ENCODE measurements around the gene FAM120AOS. TPM values are rescaled to one million over a fixed set of nuclear protein-coding genes. Genes with fewer than 3 reads are reported as not detected.

FAM120AOS gene
- 40.6 and 41.6 TPM in 2 replicates for polyA plus RNA-seq (2013)

- Histone ChIP-seq H3K79me1 (ENCODE audit: low read length) (peaks cover 16% of the 10 kb centered on the region), H2AK5ac (ENCODE audit: low read length) (peak within 1 kb of the TSS; percentile 76), H3K36me3 (ENCODE audit: control insufficient read depth in 1 of 2, insufficient read depth in 2 of 2, low read length in 2 of 2) (peaks cover under 1% of the 10 kb centered on the region in 2 experiments), H2BK120ac (ENCODE audit: insufficient read depth, low read length, poor library complexity) (peak within 1 kb of the TSS; percentile 96), H3K4me1 (ENCODE audit: control insufficient read depth in 1 of 2, insufficient read depth in 2 of 2, low read length in 2 of 2) (peaks cover 0 to 2% of the 10 kb centered on the region in 2 experiments), H3K4me3 (ENCODE audit: low read depth, low read length) (peak within 1 kb of the TSS; percentile 99), H3K18ac (ENCODE audit: low read length) (peak within 1 kb of the TSS; percentile 96), H3K27ac (ENCODE audit: low read depth, low read length) (peak within 1 kb of the TSS; percentile 94), H3K14ac (ENCODE audit: low read length) (peak within 1 kb of the TSS; percentile 96), H4K12ac (ENCODE audit: low read depth, low read length) (peak within 1 kb of the TSS; percentile 86), H2BK5ac (ENCODE audit: low read depth, low read length, poor library complexity) (peak within 1 kb of the TSS; percentile 91), H3K9ac (ENCODE audit: low read length) (peak within 1 kb of the TSS; percentile 87), H3K79me2 (ENCODE audit: control insufficient read depth, insufficient read depth, low read length, poor library complexity) (peaks cover 19% of the 10 kb centered on the region), H3K4me2 (ENCODE audit: low read length) (peak within 1 kb of the TSS; percentile 92), H2BK12ac (ENCODE audit: low read length) (no peak within 1 kb of the TSS), H4K91ac (ENCODE audit: low read depth, low read length) (peak within 1 kb of the TSS; percentile 99), H3K9me3 (ENCODE audit: insufficient read depth, low read depth, low read length) (no peaks in the 10 kb centered on the region), H2AFZ (ENCODE audit: insufficient read depth, low read length, poor library complexity) (peak within 1 kb of the TSS; percentile 49), H4K8ac (ENCODE audit: low read depth, low read length) (peak within 1 kb of the TSS; percentile 95), H3K27me3 (ENCODE audit: insufficient read depth, low read length) (no peaks in the 10 kb centered on the region), H3K23ac (ENCODE audit: low read length) (no peak within 1 kb of the TSS), H3K4ac (ENCODE audit: low read depth, low read length) (peak within 1 kb of the TSS; percentile 97)
- DNase-seq = peak; percentile 91 to 92
- WGBS (ENCODE audit: extremely low coverage, insufficient coverage, insufficient read length) = no CpG with 5 or more reads among the region's 34 CpGs
Observed at GRCh38 chr9:93453047-93453914, at the start of gene FAM120AOS. FAM120AOS (minus strand) TSS chr9:93453581; CDS start chr9:93452709, 872 bp downstream.

GRCh38 chr9:93501406-93501805, 48.0 kb upstream of the FAM120AOS start:
- Histone ChIP-seq H3K4me1 (ENCODE audit: control insufficient read depth in 1 of 2, insufficient read depth in 2 of 2, low read length in 2 of 2) (peaks cover 0 to 1% of the 10 kb centered on the region in 2 experiments), H3K79me1 (ENCODE audit: low read length) (no peaks in the 10 kb centered on the region), H3K4me3 (ENCODE audit: low read depth, low read length) (no peak overlapping the region), H3K27ac (ENCODE audit: low read depth, low read length) (no peak overlapping the region), H3K4me2 (ENCODE audit: low read length) (no peak overlapping the region), H4K91ac (ENCODE audit: low read depth, low read length) (no peak overlapping the region), H3K9me3 (ENCODE audit: insufficient read depth, low read depth, low read length) (no peaks in the 10 kb centered on the region), H3K27me3 (ENCODE audit: insufficient read depth, low read length) (no peaks in the 10 kb centered on the region), H3K18ac (ENCODE audit: low read length) (no peak overlapping the region), H2BK5ac (ENCODE audit: low read depth, low read length, poor library complexity) (no peak overlapping the region), H3K14ac (ENCODE audit: low read length) (no peak overlapping the region), H2BK120ac (ENCODE audit: insufficient read depth, low read length, poor library complexity) (no peak overlapping the region), H2AFZ (ENCODE audit: insufficient read depth, low read length, poor library complexity) (no peak overlapping the region), H2AK5ac (ENCODE audit: low read length) (no peak overlapping the region), H3K36me3 (ENCODE audit: control insufficient read depth in 1 of 2, insufficient read depth in 2 of 2, low read length in 2 of 2) (peaks cover 21 to 34% of the 10 kb centered on the region in 2 experiments), H4K8ac (ENCODE audit: low read depth, low read length) (no peak overlapping the region), H2BK12ac (ENCODE audit: low read length) (no peak overlapping the region), H4K12ac (ENCODE audit: low read depth, low read length) (no peak overlapping the region), H3K4ac (ENCODE audit: low read depth, low read length) (no peak overlapping the region), H3K23ac (ENCODE audit: low read length) (no peak overlapping the region), H3K79me2 (ENCODE audit: control insufficient read depth, insufficient read depth, low read length, poor library complexity) (no peaks in the 10 kb centered on the region), H3K9ac (ENCODE audit: low read length) (no peak overlapping the region)
- DNase-seq = peak; percentile 40 to 64
- WGBS (ENCODE audit: extremely low coverage, insufficient coverage, insufficient read length) = no CpG with 5 or more reads among the region's 4 CpGs

- Histone ChIP-seq H3K9me3 (ENCODE audit: insufficient read depth, low read depth, low read length) (no peaks in the 10 kb centered on the region), H3K18ac (ENCODE audit: low read length) (no peak overlapping the region), H3K4me2 (ENCODE audit: low read length) (no peak overlapping the region), H3K27ac (ENCODE audit: low read depth, low read length) (no peak overlapping the region), H2BK120ac (ENCODE audit: insufficient read depth, low read length, poor library complexity) (no peak overlapping the region), H3K4me1 (ENCODE audit: control insufficient read depth in 1 of 2, insufficient read depth in 2 of 2, low read length in 2 of 2) (peaks cover 0 to 1% of the 10 kb centered on the region in 2 experiments), H3K79me2 (ENCODE audit: control insufficient read depth, insufficient read depth, low read length, poor library complexity) (no peaks in the 10 kb centered on the region), H2AK5ac (ENCODE audit: low read length) (no peak overlapping the region), H3K14ac (ENCODE audit: low read length) (no peak overlapping the region), H3K23ac (ENCODE audit: low read length) (no peak overlapping the region), H4K91ac (ENCODE audit: low read depth, low read length) (no peak overlapping the region), H4K12ac (ENCODE audit: low read depth, low read length) (no peak overlapping the region), H3K4ac (ENCODE audit: low read depth, low read length) (no peak overlapping the region), H3K36me3 (ENCODE audit: control insufficient read depth in 1 of 2, insufficient read depth in 2 of 2, low read length in 2 of 2) (peaks cover 22 to 36% of the 10 kb centered on the region in 2 experiments), H3K9ac (ENCODE audit: low read length) (no peak overlapping the region), H3K79me1 (ENCODE audit: low read length) (no peaks in the 10 kb centered on the region), H3K4me3 (ENCODE audit: low read depth, low read length) (no peak overlapping the region), H2AFZ (ENCODE audit: insufficient read depth, low read length, poor library complexity) (no peak overlapping the region), H2BK12ac (ENCODE audit: low read length) (no peak overlapping the region), H4K8ac (ENCODE audit: low read depth, low read length) (no peak overlapping the region), H2BK5ac (ENCODE audit: low read depth, low read length, poor library complexity) (no peak overlapping the region), H3K27me3 (ENCODE audit: insufficient read depth, low read length) (no peaks in the 10 kb centered on the region)
- no peak for DNase-seq
- WGBS (ENCODE audit: extremely low coverage, insufficient coverage, insufficient read length) = no CpG with 5 or more reads among the region's 4 CpGs
Observed at GRCh38 chr9:93500571-93501298, 47.4 kb upstream of the FAM120AOS start.

- no peaks in the 10 kb centered on the region for H3K79me1 ChIP-seq (ENCODE audit: low read length)
- H3K9ac ChIP-seq (ENCODE audit: low read length) = no peak overlapping the region
- H3K4me1 ChIP-seq (ENCODE audit: control insufficient read depth in 1 of 2, insufficient read depth in 2 of 2, low read length in 2 of 2) = peaks cover 0 to 1% of the 10 kb centered on the region in 2 experiments
- H2BK5ac ChIP-seq (ENCODE audit: low read depth, low read length, poor library complexity) = no peak overlapping the region
- H2BK12ac ChIP-seq (ENCODE audit: low read length) = no peak overlapping the region
- no peak overlapping the region for H3K14ac ChIP-seq (ENCODE audit: low read length)
- H3K27ac ChIP-seq (ENCODE audit: low read depth, low read length) = no peak overlapping the region
- no peak overlapping the region for H3K4me2 ChIP-seq (ENCODE audit: low read length)
- no peak overlapping the region for H3K18ac ChIP-seq (ENCODE audit: low read length)
- H3K9me3 ChIP-seq (ENCODE audit: insufficient read depth, low read depth, low read length) = no peaks in the 10 kb centered on the region
- H2BK120ac ChIP-seq (ENCODE audit: insufficient read depth, low read length, poor library complexity) = no peak overlapping the region
- H3K27me3 ChIP-seq (ENCODE audit: insufficient read depth, low read length) = no peaks in the 10 kb centered on the region
- WGBS (ENCODE audit: extremely low coverage, insufficient coverage, insufficient read length) = no CpG with 5 or more reads among the region's 3 CpGs
- H2AK5ac ChIP-seq (ENCODE audit: low read length) = no peak overlapping the region
- H3K23ac ChIP-seq (ENCODE audit: low read length) = no peak overlapping the region
- H4K8ac ChIP-seq (ENCODE audit: low read depth, low read length) = no peak overlapping the region
- no peak overlapping the region for H4K91ac ChIP-seq (ENCODE audit: low read depth, low read length)
- no peak overlapping the region for H3K4me3 ChIP-seq (ENCODE audit: low read depth, low read length)
- H4K12ac ChIP-seq (ENCODE audit: low read depth, low read length) = no peak overlapping the region
- H3K36me3 ChIP-seq (ENCODE audit: control insufficient read depth in 1 of 2, insufficient read depth in 2 of 2, low read length in 2 of 2) = peaks cover 37 to 46% of the 10 kb centered on the region in 2 experiments
- DNase-seq = peak in 1 of 2 donors; percentile 50
- no peak overlapping the region for H2AFZ ChIP-seq (ENCODE audit: insufficient read depth, low read length, poor library complexity)
- H3K79me2 ChIP-seq (ENCODE audit: control insufficient read depth, insufficient read depth, low read length, poor library complexity) = no peaks in the 10 kb centered on the region
- no peak overlapping the region for H3K4ac ChIP-seq (ENCODE audit: low read depth, low read length)
Observed at GRCh38 chr9:93496285-93496684, 42.9 kb upstream of the FAM120AOS start.
